Upper lobe of left lung (tissue), 6 donors: ENCODE data around the gene TGFB1I1. TPM values are rescaled to one million over a fixed set of nuclear protein-coding genes. Genes with fewer than 3 reads are reported as not detected.

Source experiments
- ATAC-seq, 2 donors: fragments of 200-7000 bp; cut with Tn5 transposase; one replicate each; pipeline ENCODE4 v1.9.1; 2022; ENCODE audit warnings: mild to moderate bottlenecking in 2 of 2, moderate library complexity in 2 of 2; ENCODE audit not compliant: low FRiP score in 2 of 2
- DNase-seq, 2 donors: peaks; one replicate each; pipeline ENCODE4 v3.0.0-alpha.2; 2019 to 2020
- H3K27ac ChIP-seq, 4 donors: fragments of 200-600 bp; sonication (generic); one replicate each; pipeline ENCODE4 v1.5.1; 2016 to 2019
- H3K27me3 ChIP-seq, 4 donors: fragments of 200-600 bp; sonication (generic); one replicate each; pipeline ENCODE4 v1.5.1; 2017 to 2019
- H3K36me3 ChIP-seq, 4 donors: fragments of 200-600 bp; sonication (generic); one replicate each; pipeline ENCODE4 v1.5.1; 2016 to 2019
- H3K4me1 ChIP-seq, 4 donors: fragments of 200-600 bp; sonication (generic); one replicate each; pipeline ENCODE4 v1.5.1; 2018 to 2019
- H3K4me3 ChIP-seq, 4 donors: fragments of 200-600 bp; sonication (generic); one replicate each; pipeline ENCODE4 v1.5.1; 2017 to 2019; ENCODE audit warnings: mild to moderate bottlenecking in 2 of 4, moderate library complexity in 1 of 4
- H3K9me3 ChIP-seq, 4 donors: fragments of 200-600 bp; sonication (generic); one replicate each; pipeline ENCODE4 v1.5.1; 2018 to 2019
- CTCF ChIP-seq, 6 experiments: fragments of 450-650 bp in 4 of 6; fragments of 200-600 bp in 2 of 6; sonication (generic) in 2 of 6; IDR thresholded peaks; one replicate each; pipeline ENCODE4 v1.5.1; 2016 to 2019; ENCODE audit warnings: antibody characterized with exemption in 6 of 6
- EP300 ChIP-seq, 4 donors: sonication (generic); formaldehyde crosslinking; IDR thresholded peaks; one replicate each; pipeline ENCODE4 v1.5.1; 2017; ENCODE audit warnings: antibody characterized with exemption in 4 of 4, control low read depth in 2 of 4
- POLR2A ChIP-seq, 4 donors: fragments of 450-650 bp; IDR thresholded peaks; one replicate each; pipeline ENCODE4 v1.5.1; 2016 to 2017; ENCODE audit warnings: antibody characterized with exemption in 4 of 4, mild to moderate bottlenecking in 2 of 4
- POLR2AphosphoS5 ChIP-seq, 2 donors: sonication (generic); formaldehyde crosslinking; IDR thresholded peaks; one replicate each; pipeline ENCODE4 v1.5.1; 2017; ENCODE audit warnings: antibody characterized with exemption in 2 of 2
- WGBS, 2 donors: methylation state at CpG; one replicate each; pipeline ENCODE4 v1.1.5; 2017 to 2018; 5-methylcytosine and 5-hydroxymethylcytosine counted together
- total RNA-seq, 6 donors: library from RNA; depleted of rRNA in 4 of 6; stranded (reverse); fragments of >200 nt in 4 of 6; gene quantifications; one replicate each; pipeline versions ENCODE4 v1.1.0 to v1.2.1, GENCODE V29; 2016 to 2021
- donor health status: DM: no; HTN: no; CAD: no; lungs with moderate emphysema.
- donor health status: DM: no; HTN: yes; CAD: no; lungs with severe emphysema.

The TGFB1I1 gene
- total RNA-seq, 6 donors from 2014 or later: 21.0 to 62.8 (median 27.8) TPM

GRCh38 chr16:31470615-31471014, 1.3 kb upstream of the TGFB1I1 start:
- Histone ChIP-seq H3K9me3 (no peaks in the 10 kb centered on the region), H3K27ac (peak overlapping the region in 3 of 4 donors; percentile 88 to 98 (median 92)), H3K4me1 (peaks cover 17 to 34% (median 19%) of the 10 kb centered on the region in 4 donors), H3K36me3 (peaks cover 2 to 42% (median 17%) of the 10 kb centered on the region in 4 donors), H3K27me3 (no peaks in the 10 kb centered on the region), H3K4me3 (no peak overlapping the region)
- 81 to 89% methylated on average over 3 of the region's 3 CpGs for WGBS, 2 donors
- no peak for DNase-seq
- TF ChIP-seq EP300 (IDR thresholded peaks at IDR 0.05): no peak
- TF ChIP-seq CTCF (IDR thresholded peaks at IDR 0.05): no peak
- no peak for TF ChIP-seq POLR2AphosphoS5 (IDR thresholded peaks at IDR 0.05)
- TF ChIP-seq POLR2A (IDR thresholded peaks at IDR 0.05): no peak
- no peak for ATAC-seq

- no peaks in the 10 kb centered on the region for H3K27me3 ChIP-seq
- no peaks in the 10 kb centered on the region for H3K9me3 ChIP-seq
- TF ChIP-seq POLR2AphosphoS5 (IDR thresholded peaks at IDR 0.05) (no peak), CTCF (IDR thresholded peaks at IDR 0.05) (no peak), POLR2A (IDR thresholded peaks at IDR 0.05) (no peak), EP300 (IDR thresholded peaks at IDR 0.05) (no peak)
- H3K36me3 ChIP-seq: peaks cover 0 to 42% (median 13%) of the 10 kb centered on the region in 4 donors
- H3K4me3 ChIP-seq: peak overlapping the region; percentile 52 to 75 (median 62)
- peak overlapping the region; percentile 85 to 98 (median 90) for H3K27ac ChIP-seq
- WGBS, 2 donors: 55 to 81% methylated on average over 3 to 14 of the region's 15 CpGs
- peaks cover 20 to 42% (median 26%) of the 10 kb centered on the region in 4 donors for H3K4me1 ChIP-seq
- DNase-seq: no peak
- no peak for ATAC-seq
Measured at GRCh38 chr16:31471241-31471874, 594 bp upstream of the TGFB1I1 start.

- peaks cover 0 to 47% (median 14%) of the 10 kb centered on the region in 4 donors for H3K36me3 ChIP-seq
- H3K4me3 ChIP-seq: peak overlapping the region; percentile 52 to 75 (median 62)
- H3K4me1 ChIP-seq: peaks cover 21 to 53% (median 29%) of the 10 kb centered on the region in 4 donors
- no peaks in the 10 kb centered on the region for H3K9me3 ChIP-seq
- peak; percentile 63 to 86 (median 76) for TF ChIP-seq CTCF (IDR thresholded peaks at IDR 0.05)
- TF ChIP-seq POLR2AphosphoS5 (IDR thresholded peaks at IDR 0.05): peak in 1 of 2 donors; percentile 36
- no peak for TF ChIP-seq POLR2A (IDR thresholded peaks at IDR 0.05)
- H3K27me3 ChIP-seq: no peaks in the 10 kb centered on the region
- peak overlapping the region; percentile 85 to 98 (median 90) for H3K27ac ChIP-seq
- peak; percentile 91 to 93 for DNase-seq
- peak; percentile 83 to 92 for ATAC-seq
- 2 to 30% methylated on average over 9 to 16 of the region's 20 CpGs for WGBS, 2 donors
Measured at GRCh38 chr16:31472709-31473203, 804 bp downstream of the TGFB1I1 start.

- Histone ChIP-seq H3K27me3 (no peaks in the 10 kb centered on the region), H3K9me3 (no peaks in the 10 kb centered on the region), H3K4me1 (peaks cover 21 to 59% (median 30%) of the 10 kb centered on the region in 4 donors), H3K27ac (peak overlapping the region in 2 of 4 donors; percentile 92 to 98), H3K4me3 (peak overlapping the region in 1 of 4 donors; percentile 68), H3K36me3 (peaks cover 0 to 50% (median 14%) of the 10 kb centered on the region in 4 donors)
- ATAC-seq (no peak), DNase-seq (no peak)
- 91 to 93% methylated on average over 13 to 17 of the region's 17 CpGs for WGBS, 2 donors
- TF ChIP-seq POLR2AphosphoS5 (IDR thresholded peaks at IDR 0.05) (no peak), EP300 (IDR thresholded peaks at IDR 0.05) (no peak), CTCF (IDR thresholded peaks at IDR 0.05) (no peak), POLR2A (IDR thresholded peaks at IDR 0.05) (no peak)
Measured at GRCh38 chr16:31473264-31473984, 1.5 kb downstream of the TGFB1I1 start.
